ENCODE data around the gene SLC25A42.

DNA sequence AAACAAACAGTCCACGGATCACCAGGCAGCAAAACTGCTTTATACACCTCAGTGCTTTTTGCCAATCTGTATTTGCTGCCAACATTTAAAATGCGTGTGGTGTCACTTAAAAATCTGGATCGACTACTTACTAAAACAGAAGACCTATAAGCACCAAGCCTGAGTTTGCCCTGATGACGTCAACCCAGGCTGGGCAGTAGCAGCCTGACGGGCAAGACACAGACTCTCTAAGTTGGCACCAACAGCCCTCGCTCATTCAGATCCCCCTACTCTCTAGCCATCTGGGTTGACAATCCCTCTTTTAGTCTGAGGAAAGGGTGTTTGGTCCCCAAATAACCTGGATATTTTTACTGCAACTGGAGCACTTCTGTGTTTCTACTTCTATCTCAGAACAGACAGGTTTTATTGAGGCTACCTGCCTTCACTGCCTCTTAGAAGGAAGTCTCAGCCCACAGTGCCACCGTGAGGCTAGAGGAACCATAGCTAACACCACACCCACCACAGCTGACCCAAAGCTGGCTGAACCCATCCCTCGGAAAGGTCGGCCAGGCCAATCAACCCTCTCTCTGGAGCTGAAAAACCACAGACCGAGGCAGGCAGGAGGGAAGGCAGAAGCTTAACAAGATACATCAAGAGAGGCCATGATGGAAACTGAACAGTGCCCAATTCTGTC, 37.4 kb upstream of the SLC25A42 start:
- TF ChIP-seq, protein P1, sequence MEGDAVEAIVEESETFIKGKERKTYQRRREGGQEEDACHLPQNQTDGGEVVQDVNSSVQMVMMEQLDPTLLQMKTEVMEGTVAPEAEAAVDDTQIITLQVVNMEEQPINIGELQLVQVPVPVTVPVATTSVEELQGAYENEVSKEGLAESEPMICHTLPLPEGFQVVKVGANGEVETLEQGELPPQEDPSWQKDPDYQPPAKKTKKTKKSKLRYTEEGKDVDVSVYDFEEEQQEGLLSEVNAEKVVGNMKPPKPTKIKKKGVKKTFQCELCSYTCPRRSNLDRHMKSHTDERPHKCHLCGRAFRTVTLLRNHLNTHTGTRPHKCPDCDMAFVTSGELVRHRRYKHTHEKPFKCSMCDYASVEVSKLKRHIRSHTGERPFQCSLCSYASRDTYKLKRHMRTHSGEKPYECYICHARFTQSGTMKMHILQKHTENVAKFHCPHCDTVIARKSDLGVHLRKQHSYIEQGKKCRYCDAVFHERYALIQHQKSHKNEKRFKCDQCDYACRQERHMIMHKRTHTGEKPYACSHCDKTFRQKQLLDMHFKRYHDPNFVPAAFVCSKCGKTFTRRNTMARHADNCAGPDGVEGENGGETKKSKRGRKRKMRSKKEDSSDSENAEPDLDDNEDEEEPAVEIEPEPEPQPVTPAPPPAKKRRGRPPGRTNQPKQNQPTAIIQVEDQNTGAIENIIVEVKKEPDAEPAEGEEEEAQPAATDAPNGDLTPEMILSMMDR (conservative IDR thresholded peaks at IDR 0.05 in 1 of 2, IDR thresholded peaks at IDR 0.05 in 1 of 2; ENCODE audit: extremely low read depth in 1 of 2, insufficient read depth in 1 of 2, low read depth in 1 of 2, low read length in 2 of 2), result peak in 1 of 2 donors; percentile 33
- TF ChIP-seq EZH2 (IDR thresholded peaks at IDR 0.05; ENCODE audit: borderline replicate concordance, low read length), result no peak
